SJSA1 (cell line): ENCODE data around the gene APOL4. TPM values are rescaled to one million over a fixed set of nuclear protein-coding genes. Genes with fewer than 3 reads are reported as not detected.
"Not testable (repeated sequence)": the region's sequence is repeated elsewhere in the genome, so short reads cannot be mapped to it uniquely, and the experiment has no call there.

Experiments used
- DNase-seq, 2 experiments: peaks; one replicate each; pipeline ENCODE4 v3.0.0-alpha.2; 2015 to 2020; ENCODE audit warnings: low spot score in 2 of 2, low read depth in 1 of 2
- H3K27ac ChIP-seq: fragments of 250-450 bp; sonication (Bioruptor Pico); 2 replicates; pipeline ENCODE4 v1.5.1; 2020; ENCODE audit warnings: mild to moderate bottlenecking, moderate library complexity
- H3K27me3 ChIP-seq: fragments of 250-450 bp; sonication (Bioruptor Pico); replicated peaks from 2 replicates; pipeline ENCODE4 v1.5.1; 2020; ENCODE audit warnings: mild to moderate bottlenecking, moderate library complexity
- H3K36me3 ChIP-seq: fragments of 250-450 bp; sonication (Bioruptor Pico); 2 replicates; pipeline ENCODE4 v1.5.1; 2020; ENCODE audit warnings: mild to moderate bottlenecking
- H3K4me1 ChIP-seq: fragments of 250-450 bp; sonication (Bioruptor Pico); replicated peaks from 2 replicates; pipeline ENCODE4 v1.6.1; 2021; ENCODE audit warnings: mild to moderate bottlenecking
- H3K4me3 ChIP-seq: fragments of 250-450 bp; sonication (Bioruptor Pico); 2 replicates; pipeline ENCODE4 v1.5.1; 2020; ENCODE audit warnings: mild to moderate bottlenecking
- H3K9me3 ChIP-seq: fragments of 250-450 bp; sonication (Bioruptor Pico); replicated peaks from 2 replicates; pipeline ENCODE4 v1.5.1; 2020; ENCODE audit warnings: mild to moderate bottlenecking
- total RNA-seq: library from RNA; depleted of rRNA; stranded (reverse); fragments of >200 nt; shearing (Covaris generic); gene quantifications from 2 replicates; pipeline ENCODE4 v1.2.3, GENCODE V29; 2014

The APOL4 gene
- total RNA-seq, 1 experiment from 2014 or later, result 0.08 TPM

GRCh38 chr22:36237462-36238372 lies 36.1 kb upstream of the APOL4 start:
- H3K27me3 ChIP-seq, result no peaks in the 10 kb centered on the region
- H3K27ac ChIP-seq, result no peak overlapping the region
- H3K36me3 ChIP-seq, result peaks cover 26% of the 10 kb centered on the region
- DNase-seq, result peak; percentile 37 to 47
- peaks cover 21% of the 10 kb centered on the region for H3K4me1 ChIP-seq
- H3K4me3 ChIP-seq, result peak overlapping the region; percentile 13
- no peaks in the 10 kb centered on the region; the same call in 1 of the 2 replicates for H3K9me3 ChIP-seq

DNA sequence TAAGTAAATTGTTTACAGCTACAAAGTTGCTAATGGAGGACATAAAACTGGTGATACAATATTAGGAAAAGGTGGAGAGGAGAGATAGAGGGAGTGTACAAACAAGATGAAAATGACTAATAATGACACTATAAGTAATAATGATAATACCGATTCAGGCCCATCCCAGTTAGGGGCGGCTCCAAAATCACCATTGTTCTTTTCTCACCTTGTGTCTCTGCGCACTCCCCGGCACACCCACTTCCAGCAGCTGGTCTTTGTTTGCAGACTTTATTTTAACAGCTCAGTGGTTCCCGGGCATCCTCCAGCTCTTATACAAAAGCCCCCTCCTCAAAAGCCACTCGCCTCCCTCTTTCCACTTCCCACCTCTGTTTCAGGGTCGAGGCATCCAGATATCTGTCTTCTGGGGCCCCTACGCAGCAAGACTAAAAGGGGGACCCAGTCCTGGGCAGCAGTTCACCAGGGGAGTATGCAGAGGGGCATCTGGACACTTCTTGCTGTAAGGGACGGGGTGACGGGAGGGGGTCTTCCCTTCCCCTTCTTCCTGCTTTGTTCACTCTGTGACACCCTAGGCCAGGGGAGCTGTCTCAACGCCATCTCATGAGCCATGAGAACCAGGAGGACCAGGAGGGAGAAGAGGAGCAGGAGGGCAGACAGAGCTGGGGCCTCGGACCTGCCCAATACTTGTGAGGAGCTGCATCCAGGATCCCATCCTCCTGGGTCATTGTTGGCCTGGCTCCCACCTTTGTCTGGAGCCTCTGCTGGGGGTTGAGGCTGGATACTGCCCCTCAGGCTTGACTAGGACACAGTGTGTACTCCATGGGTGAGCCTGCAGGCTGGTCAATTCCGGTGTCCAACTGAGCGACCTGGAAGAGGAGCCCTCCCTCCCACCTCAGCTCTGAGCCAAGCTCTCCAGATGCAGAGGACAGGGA lies 35.0 kb upstream of the APOL4 start:
- Histone ChIP-seq H3K27me3 (no peaks in the 10 kb centered on the region), H3K9me3 (no peaks in the 10 kb centered on the region; the same call in 1 of the 2 replicates), H3K27ac (no peak overlapping the region), H3K4me1 (peaks cover 21% of the 10 kb centered on the region), H3K4me3 (no peak overlapping the region), H3K36me3 (peaks cover 35% of the 10 kb centered on the region)
- peak in 1 of 2 experiments; percentile 34 for DNase-seq

GRCh38 chr22:36235585-36235984 lies 34.0 kb upstream of the APOL4 start:
- Histone ChIP-seq H3K4me3 (no peak overlapping the region), H3K27me3 (no peaks in the 10 kb centered on the region), H3K9me3 (no peaks in the 10 kb centered on the region; the same call in 1 of the 2 replicates), H3K4me1 (peaks cover 21% of the 10 kb centered on the region), H3K27ac (no peak overlapping the region), H3K36me3 (peaks cover 41% of the 10 kb centered on the region)
- no peak for DNase-seq

GRCh38 chr22:36234919-36235318 lies 33.3 kb upstream of the APOL4 start:
- Histone ChIP-seq H3K4me1 (peaks cover 19% of the 10 kb centered on the region), H3K36me3 (peaks cover 47% of the 10 kb centered on the region), H3K27ac (no peak overlapping the region), H3K27me3 (no peaks in the 10 kb centered on the region), H3K4me3 (no peak overlapping the region), H3K9me3 (no peaks in the 10 kb centered on the region; the same call in 1 of the 2 replicates)
- DNase-seq, result no peak

DNA sequence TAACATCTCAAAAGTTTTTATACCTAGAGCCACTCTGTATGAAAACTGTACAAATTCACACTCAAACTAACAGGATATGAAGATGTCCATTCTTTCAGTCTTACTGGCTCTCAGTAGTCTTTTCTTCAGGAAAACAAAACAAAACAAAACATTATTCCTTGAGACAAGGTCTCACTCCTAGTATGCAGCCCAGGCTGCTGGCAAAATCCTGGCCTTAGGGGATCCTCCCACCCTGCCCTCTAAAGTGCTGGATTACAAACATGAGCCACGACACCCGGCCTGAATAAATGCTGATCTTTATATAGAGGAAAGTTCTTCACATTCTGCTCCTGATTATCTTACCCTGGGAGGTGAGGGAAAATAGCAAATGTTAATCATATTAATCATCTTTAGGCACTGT lies 32.6 kb upstream of the APOL4 start:
- no peak for DNase-seq
- no peak overlapping the region for H3K27ac ChIP-seq
- H3K4me1 ChIP-seq, result peaks cover 15% of the 10 kb centered on the region
- no peaks in the 10 kb centered on the region for H3K27me3 ChIP-seq
- H3K9me3 ChIP-seq, result no peaks in the 10 kb centered on the region; the same call in 1 of the 2 replicates
- H3K4me3 ChIP-seq, result no peak overlapping the region
- H3K36me3 ChIP-seq, result peaks cover 47% of the 10 kb centered on the region

DNA sequence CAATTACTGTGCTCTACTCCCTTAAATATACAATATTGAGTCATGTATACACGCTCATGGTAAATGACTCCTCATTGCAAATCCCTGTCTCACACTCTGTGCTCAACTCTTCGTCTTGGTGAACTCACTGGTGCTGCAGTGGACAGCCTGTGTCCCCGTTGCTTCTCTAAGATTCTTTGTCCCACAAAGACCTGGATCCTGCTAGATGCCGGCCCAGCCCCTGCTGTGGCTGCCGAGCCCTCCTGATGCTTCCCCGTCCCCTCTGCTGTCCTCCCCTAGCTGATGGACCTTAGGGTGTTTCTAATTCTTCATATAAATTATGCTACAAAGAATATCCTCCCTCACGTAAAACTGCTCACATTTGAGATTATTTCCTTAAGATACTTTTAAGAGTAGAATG lies 32.2 kb upstream of the APOL4 start:
- peaks cover 15% of the 10 kb centered on the region for H3K4me1 ChIP-seq
- no peaks in the 10 kb centered on the region; the same call in 1 of the 2 replicates for H3K9me3 ChIP-seq
- H3K27me3 ChIP-seq, result no peaks in the 10 kb centered on the region
- peak in 1 of 2 experiments; percentile 26 for DNase-seq
- no peak overlapping the region for H3K4me3 ChIP-seq
- H3K27ac ChIP-seq, result no peak overlapping the region
- H3K36me3 ChIP-seq, result peaks cover 47% of the 10 kb centered on the region

- no peaks in the 10 kb centered on the region; the same call in 1 of the 2 replicates for H3K9me3 ChIP-seq
- peak in 1 of 2 experiments; percentile 22 for DNase-seq
- H3K4me1 ChIP-seq, result peaks cover 10% of the 10 kb centered on the region
- H3K4me3 ChIP-seq, result no peak overlapping the region
- H3K27me3 ChIP-seq, result no peaks in the 10 kb centered on the region
- no peak overlapping the region for H3K27ac ChIP-seq
- H3K36me3 ChIP-seq, result peaks cover 51% of the 10 kb centered on the region
These were observed 31.2 kb upstream of the APOL4 start for GRCh38 chr22:36232715-36233401.

- H3K4me1 ChIP-seq, H3K9me3 ChIP-seq, DNase-seq, H3K4me3 ChIP-seq, H3K27ac ChIP-seq, H3K27me3 ChIP-seq: not testable (repeated sequence)
- peaks cover 43% of the 10 kb centered on the region for H3K36me3 ChIP-seq
These were observed 29.4 kb upstream of the APOL4 start for GRCh38 chr22:36231051-36231450.

GRCh38 chr22:36229649-36230048 lies 28.0 kb upstream of the APOL4 start:
- H3K9me3 ChIP-seq, DNase-seq, H3K4me3 ChIP-seq, H3K27ac ChIP-seq, H3K27me3 ChIP-seq, H3K4me1 ChIP-seq: not testable (repeated sequence)
- H3K36me3 ChIP-seq, result peaks cover 34% of the 10 kb centered on the region

DNA sequence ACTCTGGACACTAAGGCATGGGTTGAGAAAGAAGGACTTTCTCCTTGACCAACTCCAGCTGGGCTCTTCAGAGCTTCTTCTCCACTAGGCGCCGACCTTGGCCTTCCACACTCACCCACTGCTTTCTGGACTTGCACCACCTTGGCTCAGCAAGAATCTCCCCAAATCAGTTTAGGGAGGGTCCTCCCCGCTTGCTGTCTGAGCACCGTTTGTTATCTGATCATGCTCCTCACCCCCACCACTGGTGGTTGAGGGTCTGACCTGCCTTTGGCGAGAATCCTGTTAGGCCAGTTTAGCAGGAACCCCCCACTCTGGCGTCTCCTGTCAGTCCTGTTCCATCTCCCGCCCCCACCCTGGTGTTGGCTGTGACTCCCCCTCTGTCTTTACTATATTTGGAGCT lies 27.3 kb upstream of the APOL4 start:
- no peaks in the 10 kb centered on the region for H3K9me3 ChIP-seq
- peaks cover 34% of the 10 kb centered on the region for H3K36me3 ChIP-seq
- no peak overlapping the region for H3K27ac ChIP-seq
- DNase-seq, result no peak
- H3K4me3 ChIP-seq, result no peak overlapping the region
- H3K27me3 ChIP-seq, result no peaks in the 10 kb centered on the region
- H3K4me1 ChIP-seq, result no peaks in the 10 kb centered on the region

GRCh38 chr22:36228369-36228768 lies 26.8 kb upstream of the APOL4 start:
- not testable (repeated sequence) for H3K4me3 ChIP-seq, DNase-seq, H3K27me3 ChIP-seq, H3K27ac ChIP-seq, H3K9me3 ChIP-seq, H3K4me1 ChIP-seq
- H3K36me3 ChIP-seq, result peaks cover 34% of the 10 kb centered on the region

GRCh38 chr22:36227806-36228205 lies 26.2 kb upstream of the APOL4 start:
- Histone ChIP-seq H3K27ac (no peak overlapping the region), H3K9me3 (no peaks in the 10 kb centered on the region), H3K27me3 (no peaks in the 10 kb centered on the region), H3K4me1 (no peaks in the 10 kb centered on the region), H3K36me3 (peaks cover 30% of the 10 kb centered on the region), H3K4me3 (no peak overlapping the region)
- DNase-seq, result no peak

- Histone ChIP-seq H3K9me3 (no peaks in the 10 kb centered on the region), H3K4me3 (no peak overlapping the region), H3K27ac (no peak overlapping the region), H3K27me3 (no peaks in the 10 kb centered on the region), H3K36me3 (peaks cover 29% of the 10 kb centered on the region), H3K4me1 (no peaks in the 10 kb centered on the region)
- DNase-seq, result peak in 1 of 2 experiments; percentile 36
These were observed 25.8 kb upstream of the APOL4 start for GRCh38 chr22:36227396-36227795.
